Keratinocyte (primary cell): ENCODE data around the gene CYTH1.

Experiments
- CTCF ChIP-seq, 3 experiments: IDR thresholded peaks in 1 of 3; conservative IDR thresholded peaks in 1 of 3; optimal IDR thresholded peaks in 1 of 3; 2 replicates in 2 of 3; 3 replicates in 1 of 3; pipeline versions ENCODE3 to v1.5.1; 2011; ENCODE audit warnings: low read length in 3 of 3, mild to moderate bottlenecking in 3 of 3, moderate library complexity in 2 of 3, control low read depth in 1 of 3, inconsistent platforms in 1 of 3; ENCODE audit not compliant: insufficient read depth in 2 of 3; ENCODE audit errors: extremely low read depth in 1 of 3
- EZH2 ChIP-seq: IDR thresholded peaks from one replicate; pipeline ENCODE4 v1.6.1; 2012; ENCODE audit warnings: inconsistent platforms, mild to moderate bottlenecking, low read length, moderate library complexity

- no peak for TF ChIP-seq CTCF (optimal IDR thresholded peaks at IDR 0.05 in 1 of 3, IDR thresholded peaks at IDR 0.05 in 1 of 3, conservative IDR thresholded peaks at IDR 0.05 in 1 of 3; ENCODE audit: extremely low read depth in 1 of 3, insufficient read depth in 2 of 3, low read length in 3 of 3)
- TF ChIP-seq EZH2: no peak
These were observed 36.2 kb upstream of the CYTH1 start for GRCh38 chr17:78818152-78818846.
